AG09309 (cell line): ENCODE measurements around the gene MUC22.

Source experiments
- DNase-seq: peaks from one replicate; pipeline ENCODE4 v3.0.0-alpha.2; 2010; ENCODE audit warnings: low read depth
- H3K4me3 ChIP-seq: 2 replicates; pipeline ENCODE4 v1.5.1; 2011; ENCODE audit warnings: mild to moderate bottlenecking, low read depth, low read length, moderate library complexity; ENCODE audit not compliant: control insufficient read depth
- CTCF ChIP-seq: IDR thresholded peaks from 2 replicates; pipeline ENCODE4 v1.5.1; 2011; ENCODE audit warnings: mild to moderate bottlenecking, low read depth, low read length, inconsistent platforms; ENCODE audit not compliant: insufficient read depth, control insufficient read depth; ENCODE audit errors: missing control alignments

MUC22 gene

DNA sequence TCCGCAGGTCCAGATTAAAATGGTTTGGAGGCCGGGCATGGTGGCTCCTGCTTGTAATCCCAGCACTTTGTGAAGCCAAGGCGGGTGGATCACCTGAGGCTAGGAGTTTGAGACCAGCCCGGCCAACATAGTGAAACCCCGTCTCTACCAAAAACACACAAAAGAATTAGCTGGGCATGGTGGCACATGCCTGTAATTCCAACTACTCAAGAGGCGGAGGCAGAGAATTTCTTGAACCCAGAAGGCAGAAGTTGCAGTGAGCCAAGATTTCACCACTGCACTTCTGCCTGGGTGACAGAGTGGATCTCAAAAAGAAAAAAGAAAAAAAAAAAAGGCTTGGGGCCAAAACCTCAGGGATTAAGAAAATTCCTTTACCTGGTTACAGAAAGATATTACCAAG, 71.6 kb downstream of the MUC22 start:
- no peak for TF ChIP-seq CTCF
- no peak for DNase-seq
- no peak overlapping the region for H3K4me3 ChIP-seq

GRCh38 chr6:31083742-31084354, 73.6 kb downstream of the MUC22 start:
- TF ChIP-seq CTCF: peak; percentile 51
- no peak overlapping the region for H3K4me3 ChIP-seq
- DNase-seq: no peak
